ENCODE results near the gene AGAP3. TPM values are rescaled to one million over a fixed set of nuclear protein-coding genes. Genes with fewer than 3 reads are reported as not detected.

AGAP3 gene
- total RNA-seq, 1 experiment from 2014 or later = 115 TPM

GRCh38 chr7:151070574-151070960 is 15.7 kb upstream of the AGAP3 start:
- CTCF ChIA-PET = interaction anchor here (0.6 kb wide), 1 partner anchor 53 kb away, joined by 3 read pairs; no protein-coding TSS in a partner anchor
- Histone ChIP-seq H3K27me3 (replicated peaks; ENCODE audit: insufficient read depth, low read depth, low read length, poor library complexity) (no peaks in the 10 kb centered on the region), H3K9me3 (ENCODE audit: low read depth, low read length, poor library complexity, severe bottlenecking) (no peaks in the 10 kb centered on the region), H3K4me3 (ENCODE audit: low read depth, low read length, poor library complexity, severe bottlenecking) (no peak overlapping the region), H3K36me3 (ENCODE audit: insufficient read depth, low read length, poor library complexity, severe bottlenecking) (peaks cover 83% of the 10 kb centered on the region), H3K27ac (ENCODE audit: low read depth, low read length, poor library complexity, severe bottlenecking) (no peak overlapping the region), H3K4me1 (ENCODE audit: insufficient read depth, low read length, poor library complexity, severe bottlenecking) (no peaks in the 10 kb centered on the region)
- BruUV-seq (replicated peaks) = no TSS peak
- POLR2A ChIA-PET (ENCODE audit: low non-redundant PET) = interaction anchor here (0.6 kb wide), 1 partner anchor 1076 kb away, joined by 3 read pairs; no protein-coding TSS in a partner anchor
- DNase-seq (ENCODE audit: low spot score) = no peak
- TF ChIP-seq CTCF (conservative IDR thresholded peaks at IDR 0.05; ENCODE audit: low read depth, low read length) (no peak), EZH2 (IDR thresholded peaks at IDR 0.05; ENCODE audit: borderline replicate concordance, low read depth, low read length, poor library complexity, severe bottlenecking) (no peak)
- intact Hi-C loops (cut with micrococcal nuclease; ENCODE audit: unreplicated experiment) = no loop called here

- Histone ChIP-seq H3K4me1 (ENCODE audit: insufficient read depth, low read length, poor library complexity, severe bottlenecking) (no peaks in the 10 kb centered on the region), H3K36me3 (ENCODE audit: insufficient read depth, low read length, poor library complexity, severe bottlenecking) (peaks cover 84% of the 10 kb centered on the region), H3K27ac (ENCODE audit: low read depth, low read length, poor library complexity, severe bottlenecking) (no peak overlapping the region), H3K4me3 (ENCODE audit: low read depth, low read length, poor library complexity, severe bottlenecking) (no peak overlapping the region), H3K27me3 (replicated peaks; ENCODE audit: insufficient read depth, low read depth, low read length, poor library complexity) (no peaks in the 10 kb centered on the region), H3K9me3 (ENCODE audit: low read depth, low read length, poor library complexity, severe bottlenecking) (no peaks in the 10 kb centered on the region)
- TF ChIP-seq CTCF (conservative IDR thresholded peaks at IDR 0.05; ENCODE audit: low read depth, low read length) = no peak
- TF ChIP-seq EZH2 (IDR thresholded peaks at IDR 0.05; ENCODE audit: borderline replicate concordance, low read depth, low read length, poor library complexity, severe bottlenecking) = no peak
- POLR2A ChIA-PET (ENCODE audit: low non-redundant PET) = interaction anchor here (0.5 kb wide), 1 partner anchor 158 kb away, joined by 5 read pairs; no protein-coding TSS in a partner anchor
- no peak for DNase-seq (ENCODE audit: low spot score)
- BruUV-seq (replicated peaks) = no TSS peak
- CTCF ChIA-PET = interaction anchor here (0.6 kb wide), 1 partner anchor 54 kb away, joined by 3 read pairs; no protein-coding TSS in a partner anchor
- intact Hi-C loops (cut with micrococcal nuclease; ENCODE audit: unreplicated experiment) = no loop called here
Observed at GRCh38 chr7:151071032-151071866, 15.0 kb upstream of the AGAP3 start.

DNA sequence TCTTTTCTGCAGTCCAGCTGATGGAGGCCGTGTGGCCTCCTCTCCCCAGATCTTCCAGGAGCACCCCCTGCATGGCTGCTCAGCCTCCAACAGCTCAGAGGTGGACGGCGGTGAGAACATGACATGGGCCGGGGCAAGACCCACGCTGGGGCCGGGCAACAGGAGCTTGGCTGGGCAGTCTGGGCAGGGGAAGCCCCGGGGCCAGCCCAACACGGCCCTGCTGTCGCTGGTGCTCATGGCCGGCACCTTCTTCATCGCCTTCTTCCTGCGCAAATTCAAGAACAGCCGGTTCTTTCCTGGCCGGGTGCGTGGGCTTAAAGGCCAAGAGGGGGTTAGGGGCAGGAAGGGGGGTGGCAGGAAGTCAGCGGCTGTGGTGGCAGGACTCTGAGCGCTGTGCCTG is 12.3 kb upstream of the AGAP3 start:
- BruUV-seq (replicated peaks) = no TSS peak
- H3K4me1 ChIP-seq (ENCODE audit: insufficient read depth, low read length, poor library complexity, severe bottlenecking) = peaks cover 4% of the 10 kb centered on the region
- H3K36me3 ChIP-seq (ENCODE audit: insufficient read depth, low read length, poor library complexity, severe bottlenecking) = peaks cover 78% of the 10 kb centered on the region
- no peak for DNase-seq (ENCODE audit: low spot score)
- no peak for TF ChIP-seq EZH2 (IDR thresholded peaks at IDR 0.05; ENCODE audit: borderline replicate concordance, low read depth, low read length, poor library complexity, severe bottlenecking)
- no peak for TF ChIP-seq CTCF (conservative IDR thresholded peaks at IDR 0.05; ENCODE audit: low read depth, low read length)
- ChIA-PET CTCF (no interaction called here), POLR2A (ENCODE audit: low non-redundant PET) (no interaction called here)
- H3K9me3 ChIP-seq (ENCODE audit: low read depth, low read length, poor library complexity, severe bottlenecking) = no peaks in the 10 kb centered on the region
- no peak overlapping the region for H3K4me3 ChIP-seq (ENCODE audit: low read depth, low read length, poor library complexity, severe bottlenecking)
- intact Hi-C loops (cut with micrococcal nuclease; ENCODE audit: unreplicated experiment) = no loop called here
- H3K27ac ChIP-seq (ENCODE audit: low read depth, low read length, poor library complexity, severe bottlenecking) = no peak overlapping the region
- no peaks in the 10 kb centered on the region for H3K27me3 ChIP-seq (replicated peaks; ENCODE audit: insufficient read depth, low read depth, low read length, poor library complexity)
